ENCODE results near the gene RPS27L. TPM values are rescaled to one million over a fixed set of nuclear protein-coding genes. Genes with fewer than 3 reads are reported as not detected.
"Not testable (repeated sequence)": the region's sequence is repeated elsewhere in the genome, so short reads cannot be mapped to it uniquely, and the experiment has no call there.

The RPS27L gene
- total RNA-seq, 1 experiment from 2014 or later, result 242 TPM

GRCh38 chr15:63140936-63141335 is 16.3 kb downstream of the RPS27L start:
- no peak for DNase-seq (ENCODE audit: low read depth)

DNA sequence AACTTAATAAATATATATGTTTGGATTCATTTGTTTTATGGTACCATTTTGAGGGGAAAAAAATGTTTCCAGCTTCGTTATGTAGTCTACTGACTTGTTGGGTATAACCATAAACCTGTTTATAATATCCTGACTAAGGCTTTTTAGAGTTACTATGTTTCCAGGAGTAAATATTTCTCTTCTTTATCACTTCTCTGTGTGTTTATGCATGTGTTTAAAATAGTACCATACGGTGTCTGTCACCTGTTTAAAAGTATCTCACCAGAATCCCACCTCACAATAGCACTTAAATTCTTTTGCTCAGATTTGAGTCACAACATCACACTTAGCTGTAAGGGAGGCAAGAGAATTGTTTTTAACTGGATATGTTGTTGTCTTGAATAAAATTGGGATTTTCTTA is 20.5 kb downstream of the RPS27L start:
- DNase-seq (ENCODE audit: low read depth), result no peak

DNA sequence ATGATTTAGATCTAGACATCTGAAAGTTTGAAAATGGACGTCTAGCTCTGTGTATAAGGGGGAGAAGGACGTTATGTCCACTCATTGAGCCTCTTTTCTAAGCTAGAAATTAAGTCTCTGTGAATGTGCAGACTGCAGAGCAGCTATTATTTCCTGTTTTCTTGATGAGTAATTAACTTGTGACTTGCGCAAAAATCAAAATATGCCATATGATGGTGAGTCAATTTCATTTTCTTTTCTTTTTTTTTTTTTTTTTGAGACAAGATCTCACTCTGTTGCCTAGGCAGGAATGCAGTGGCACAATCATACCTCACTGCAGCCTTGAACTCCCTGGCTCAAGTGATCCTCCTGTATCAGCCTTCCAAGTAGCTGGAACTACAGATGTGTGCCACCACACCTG is 21.5 kb downstream of the RPS27L start:
- peak; percentile 86 for DNase-seq (ENCODE audit: low read depth)

DNA sequence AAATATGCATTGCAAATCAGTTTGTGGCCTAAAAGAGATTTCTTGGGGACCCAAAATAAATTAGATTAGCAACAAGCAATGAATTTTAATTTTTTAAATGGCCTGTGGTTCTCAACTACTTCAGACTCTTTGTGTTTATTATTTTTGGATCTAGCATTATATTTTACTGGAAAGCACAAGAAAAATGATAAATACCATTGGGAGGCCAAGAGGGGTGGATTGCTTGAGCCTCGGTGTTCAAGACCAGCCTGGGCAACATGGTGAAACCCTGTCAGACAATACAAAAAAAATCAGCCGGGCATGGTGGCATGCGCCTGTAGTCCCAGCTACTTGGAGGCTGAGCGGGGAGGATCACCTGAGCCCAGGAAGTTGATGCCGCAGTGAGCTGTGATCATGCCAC is 22.0 kb downstream of the RPS27L start:
- DNase-seq (ENCODE audit: low read depth), result no peak

DNA sequence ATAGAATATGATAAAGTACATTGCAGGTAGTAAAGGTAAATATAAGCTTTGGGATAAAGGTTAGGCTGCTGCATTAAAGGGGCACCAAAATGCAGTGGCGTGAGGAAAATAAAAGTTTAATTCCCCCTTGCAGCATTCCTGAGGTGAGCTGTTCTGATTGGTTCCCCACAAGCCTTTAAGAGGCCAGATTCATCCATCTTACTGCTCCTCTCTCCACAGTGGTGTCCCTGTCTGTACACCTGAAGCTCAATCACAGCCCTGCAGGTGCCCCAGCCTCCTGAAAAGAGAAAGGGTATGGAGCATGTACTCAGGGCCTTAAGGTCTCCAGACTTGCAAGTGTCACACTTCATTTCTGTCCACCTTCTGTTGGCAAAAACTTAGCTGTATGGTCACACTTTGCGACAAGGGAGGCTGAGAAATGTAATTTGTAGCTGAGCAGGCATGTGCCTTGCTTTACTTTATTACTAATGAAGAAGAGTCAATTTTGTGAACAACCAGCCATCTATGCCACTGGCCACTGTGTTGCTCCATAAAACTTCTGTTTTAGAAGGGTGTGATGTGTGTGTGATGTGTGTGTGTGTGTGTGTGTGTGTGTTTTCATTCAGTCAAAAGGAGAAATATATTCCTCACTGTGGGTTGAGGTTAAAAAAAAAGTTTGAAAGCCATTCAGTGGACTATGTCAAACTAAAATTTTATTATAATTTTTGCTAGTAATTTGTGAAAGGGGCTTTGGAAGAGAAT is 22.9 kb downstream of the RPS27L start:
- DNase-seq (ENCODE audit: low read depth), result peak; percentile 53

GRCh38 chr15:63133786-63134185 is 23.5 kb downstream of the RPS27L start:
- DNase-seq (ENCODE audit: low read depth), result peak; percentile 75

DNA sequence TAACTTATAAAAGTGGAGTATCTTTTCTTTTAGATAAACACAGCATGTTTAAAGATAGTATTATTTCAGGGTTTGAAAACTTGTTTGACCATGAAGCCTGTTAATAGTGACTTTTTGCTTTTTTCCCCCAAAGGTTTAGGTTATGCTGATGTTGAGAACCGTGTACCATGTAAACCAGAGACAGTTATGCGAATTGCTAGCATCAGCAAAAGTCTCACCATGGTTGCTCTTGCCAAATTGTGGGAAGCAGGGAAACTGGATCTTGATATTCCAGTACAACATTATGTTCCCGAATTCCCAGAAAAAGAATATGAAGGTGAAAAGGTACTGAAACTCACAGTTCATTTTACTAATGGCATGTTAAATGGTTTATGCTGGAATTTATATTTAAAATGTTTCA is 30.6 kb downstream of the RPS27L start:
- DNase-seq (ENCODE audit: low read depth), result no peak

- DNase-seq (ENCODE audit: low read depth), result no peak
Observed at GRCh38 chr15:63124506-63124905, 32.8 kb downstream of the RPS27L start.

GRCh38 chr15:63122002-63122875 is 35.0 kb downstream of the RPS27L start:
- peak; percentile 81 for DNase-seq (ENCODE audit: low read depth)

DNA sequence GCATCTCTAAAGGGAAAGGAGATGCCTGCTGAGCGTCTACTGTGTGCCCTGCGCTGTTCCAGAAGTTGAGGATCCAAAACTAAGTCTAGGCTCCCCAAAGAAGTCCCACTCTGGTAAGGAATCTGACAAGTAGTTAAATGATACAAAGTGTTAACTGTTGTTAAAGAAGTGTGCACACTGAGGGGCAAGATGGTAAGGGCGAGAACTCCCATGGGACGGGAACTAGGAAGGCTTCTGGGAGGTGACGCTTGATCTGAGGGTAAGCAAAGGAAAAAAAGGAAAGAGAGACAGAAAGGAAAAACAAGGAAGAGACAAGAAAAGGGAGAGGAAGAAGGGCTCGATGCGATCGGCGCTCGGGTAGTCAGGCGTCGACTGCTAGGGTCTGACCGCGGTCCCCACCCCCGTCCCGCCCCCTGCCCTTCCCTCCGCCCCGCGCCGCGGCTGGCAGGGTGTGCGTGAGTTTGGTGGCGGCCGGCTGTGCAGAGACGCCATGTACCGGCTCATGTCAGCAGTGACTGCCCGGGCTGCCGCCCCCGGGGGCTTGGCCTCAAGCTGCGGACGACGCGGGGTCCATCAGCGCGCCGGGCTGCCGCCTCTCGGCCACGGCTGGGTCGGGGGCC is 35.8 kb downstream of the RPS27L start, which contains the start of gene LACTB:
Gene LACTB, plus strand, starts transcription at position 480 of the 620 bp plus-strand sequence. Its CDS starts 11 bp downstream, at position 491.
- peak; percentile 86 for DNase-seq (ENCODE audit: low read depth)

DNA sequence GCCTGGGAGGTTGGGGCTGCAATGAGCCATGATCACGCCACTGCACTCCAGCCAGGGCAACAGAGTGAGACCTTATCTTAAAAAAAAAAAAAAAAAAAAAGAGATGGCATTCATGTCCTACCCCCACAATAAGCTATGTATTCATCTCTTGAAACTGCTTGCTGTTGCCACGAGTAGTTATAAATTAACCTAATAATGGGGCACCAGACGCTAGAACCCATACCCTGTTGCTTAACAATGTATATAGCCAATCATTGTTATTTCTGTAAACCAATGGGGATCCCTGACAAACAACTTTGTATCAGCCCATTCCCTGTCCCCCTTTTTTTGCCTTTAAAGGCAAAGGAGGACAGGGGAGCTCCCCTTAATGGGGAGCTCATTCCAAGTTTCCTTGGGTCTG is 38.4 kb downstream of the RPS27L start:
- no peak for DNase-seq (ENCODE audit: low read depth)

- DNase-seq (ENCODE audit: low read depth), result peak; percentile 33
Observed at GRCh38 chr15:63114465-63114864, 42.8 kb downstream of the RPS27L start.

GRCh38 chr15:63112871-63113270 is 44.4 kb downstream of the RPS27L start:
- no peak for DNase-seq (ENCODE audit: low read depth)

GRCh38 chr15:63111481-63111880 is 45.8 kb downstream of the RPS27L start:
- DNase-seq (ENCODE audit: low read depth), result no peak

DNA sequence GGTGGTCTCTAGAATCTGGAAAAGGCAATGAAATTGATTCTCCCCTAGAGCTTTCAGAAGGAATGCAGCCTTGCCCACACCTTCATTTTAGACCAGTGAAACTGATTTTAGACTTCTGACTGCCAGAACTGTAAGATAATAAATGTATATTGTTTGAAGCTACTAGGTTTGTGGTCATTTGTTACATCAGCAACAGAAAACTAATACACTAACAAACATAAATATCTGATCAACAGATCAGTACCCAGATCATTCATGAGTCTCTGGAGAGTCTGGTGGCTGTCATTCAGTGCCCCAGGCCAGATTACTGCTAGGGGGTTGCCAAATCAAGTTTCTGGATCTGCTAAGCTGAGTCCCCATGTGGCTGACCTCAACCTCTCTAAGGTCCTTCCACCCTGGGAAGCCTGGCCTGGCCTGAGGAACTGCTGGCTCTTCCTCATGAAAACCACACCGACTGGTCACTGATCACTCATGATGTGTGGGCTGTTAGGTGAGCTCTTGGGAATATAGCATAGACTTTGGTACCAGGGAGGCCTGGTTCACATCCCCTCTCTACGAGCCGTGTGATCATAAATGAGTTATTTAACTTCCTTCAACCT is 46.8 kb downstream of the RPS27L start:
- DNase-seq (ENCODE audit: low read depth), result peak; percentile 73

DNA sequence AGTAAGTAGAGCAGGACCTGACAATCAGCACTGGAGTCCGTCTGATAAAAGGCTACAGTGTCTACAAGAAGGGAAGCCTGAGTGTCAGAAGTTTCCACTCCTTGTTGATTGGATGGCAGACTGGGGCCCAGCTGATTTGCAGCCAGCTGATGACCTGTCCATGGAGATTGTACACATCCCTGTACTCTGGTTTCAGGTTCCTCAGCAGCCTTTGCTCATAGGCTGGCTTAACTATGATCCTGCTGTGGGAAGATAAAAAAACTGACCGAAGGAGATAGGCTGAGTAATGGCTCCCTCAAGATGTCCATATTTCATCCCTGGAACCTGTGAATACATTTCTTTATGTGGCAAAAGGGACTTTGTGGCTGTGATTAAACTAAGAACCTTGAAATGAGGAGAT is 47.4 kb downstream of the RPS27L start:
- peak; percentile 61 for DNase-seq (ENCODE audit: low read depth)

GRCh38 chr15:63109498-63109897 is 47.8 kb downstream of the RPS27L start:
- DNase-seq (ENCODE audit: low read depth), result no peak

DNA sequence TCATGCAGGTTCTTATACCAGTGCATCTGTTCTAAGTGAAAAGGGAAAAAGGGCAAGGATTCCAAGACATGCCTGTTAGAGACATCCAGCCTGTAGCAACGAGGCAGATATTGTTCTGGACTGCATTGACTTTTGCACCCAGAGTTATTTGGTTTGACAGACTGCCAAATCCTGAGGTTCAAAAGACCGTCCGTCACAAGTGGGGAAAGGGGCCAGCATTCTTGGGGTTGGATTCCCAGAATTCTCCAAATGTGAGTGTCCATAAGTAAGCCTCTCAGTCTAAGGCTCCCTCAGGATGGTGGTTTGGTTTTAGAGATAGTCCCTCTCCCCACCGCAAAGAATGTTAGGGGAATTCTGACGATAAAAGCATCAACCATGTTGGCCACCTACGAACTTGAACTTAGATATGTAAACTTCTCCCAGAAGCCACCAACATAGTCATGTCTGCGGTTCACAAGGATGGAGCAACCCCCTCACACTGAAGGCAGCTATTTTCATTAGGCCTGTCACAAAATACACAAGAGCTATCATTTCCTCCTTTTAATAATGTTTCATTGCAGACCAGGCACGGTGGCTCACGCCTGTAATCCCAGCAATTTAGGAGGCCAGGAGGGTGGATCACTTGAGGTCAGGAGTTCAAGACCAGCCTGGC is 49.3 kb downstream of the RPS27L start:
- DNase-seq (ENCODE audit: low read depth), result peak; percentile 100

GRCh38 chr15:63105354-63105753 is 51.9 kb downstream of the RPS27L start:
- not testable (repeated sequence) for DNase-seq (ENCODE audit: low read depth)

DNA sequence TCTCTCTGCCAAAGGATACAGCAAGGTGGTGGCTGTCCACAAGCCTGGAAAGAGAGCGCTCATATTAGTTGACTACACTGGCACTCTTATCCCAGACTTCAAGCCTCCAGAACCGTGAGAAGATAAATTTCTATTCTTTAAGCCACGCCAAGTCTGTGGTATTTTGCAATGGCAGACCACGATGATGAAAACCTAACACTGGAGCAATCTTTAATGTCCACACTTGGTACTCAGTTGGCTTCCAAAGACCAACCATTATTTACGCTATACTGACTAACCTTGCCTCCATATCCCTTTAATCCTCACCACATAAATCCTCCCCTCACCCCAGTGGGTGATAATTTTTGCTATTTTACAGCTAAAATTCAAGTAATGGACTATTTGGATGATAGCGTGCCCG is 52.5 kb downstream of the RPS27L start:
- DNase-seq (ENCODE audit: low read depth), result no peak

- DNase-seq (ENCODE audit: low read depth), result no peak
Observed at GRCh38 chr15:63103416-63103815, 53.9 kb downstream of the RPS27L start.

All from M059J (cell line).